ENCODE measurements around the gene JPT1.
A peak's percentile ranks its signal among the peaks of the same experiment; 100 is the strongest.
"Not testable (repeated sequence)": the region's sequence is repeated elsewhere in the genome, so short reads cannot be mapped to it uniquely, and the experiment has no call there.

The JPT1 gene

DNA sequence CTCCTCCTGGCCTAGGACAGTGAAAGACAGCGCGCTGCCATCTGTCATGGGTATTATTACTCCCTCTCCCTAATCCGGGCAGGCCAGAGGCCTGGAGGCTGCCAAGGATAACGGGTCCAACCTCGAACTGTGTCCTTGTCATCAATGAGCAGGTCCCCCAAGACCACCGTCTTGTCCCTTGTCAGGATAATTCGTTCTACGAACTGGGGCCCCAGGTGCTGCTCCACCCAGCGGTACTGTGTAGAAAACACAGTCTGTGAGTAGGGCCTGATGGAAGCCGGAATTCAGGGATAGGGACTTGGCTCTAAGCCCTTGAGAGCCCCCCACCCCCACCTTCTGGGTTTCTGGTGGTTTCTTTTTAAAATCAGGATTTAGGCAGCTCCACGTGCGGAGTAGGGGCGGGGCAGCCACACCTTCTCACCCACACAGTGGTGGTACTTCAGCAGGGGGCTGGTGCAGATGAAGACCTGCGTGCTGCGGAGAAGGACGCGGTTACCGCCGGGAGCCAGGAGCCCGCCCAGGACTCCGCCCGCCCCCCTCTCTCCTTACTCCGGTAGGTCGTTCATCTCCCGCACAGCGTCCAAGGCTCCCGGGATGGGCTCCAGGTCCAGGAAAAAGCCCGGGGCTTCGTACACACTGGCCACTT is 23.6 kb downstream of the JPT1 start:
- peaks cover 28% of the 10 kb centered on the region for H3K4me1 Mint-ChIP-seq (ENCODE audit: low read depth)
- no peaks in the 10 kb centered on the region for H3K27me3 Mint-ChIP-seq
- H3K27ac Mint-ChIP-seq = peak overlapping the region; percentile 85
- H3K9me3 Mint-ChIP-seq = no peaks in the 10 kb centered on the region
- H3K36me3 Mint-ChIP-seq (ENCODE audit: low read depth) = peaks cover 53% of the 10 kb centered on the region
- intact Hi-C loops (cut with micrococcal nuclease) = loop anchor here (2.0 kb wide), 1 partner anchor 16 kb away; no protein-coding TSS in a partner anchor
- peak overlapping the region; percentile 85 for H3K4me3 Mint-ChIP-seq

DNA sequence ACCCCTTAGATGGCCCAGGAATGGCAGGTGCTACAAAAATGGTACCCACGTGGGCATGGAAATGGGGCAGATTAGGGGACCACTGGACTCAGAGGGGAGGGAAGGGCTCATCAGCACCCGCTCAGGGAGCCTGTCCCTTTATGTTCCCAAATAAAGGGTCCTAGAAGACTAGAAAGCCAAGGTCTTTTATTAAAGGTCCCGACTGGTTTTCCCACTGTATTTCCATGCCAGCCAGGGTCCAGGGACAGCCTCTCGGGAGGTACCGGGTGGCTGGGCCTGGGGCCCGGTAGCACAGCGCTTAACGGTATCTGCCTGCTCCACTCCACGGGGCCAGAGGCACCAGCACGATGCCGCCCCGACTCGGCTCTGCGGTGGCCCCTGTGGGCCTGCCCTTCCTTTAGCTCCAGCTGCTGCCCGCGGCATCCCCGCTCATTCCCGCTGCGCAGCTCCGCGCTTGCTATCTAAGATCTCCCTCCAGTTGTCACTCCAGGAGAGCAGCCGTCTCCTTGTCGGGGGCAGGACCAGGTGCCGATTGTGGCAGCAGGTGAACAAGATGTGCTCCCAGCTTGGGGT is 24.2 kb downstream of the JPT1 start:
- Mint-ChIP-seq H3K9me3 (no peaks in the 10 kb centered on the region), H3K4me3 (peak overlapping the region; percentile 85), H3K4me1 (ENCODE audit: low read depth) (peaks cover 34% of the 10 kb centered on the region), H3K27ac (peak overlapping the region; percentile 85), H3K36me3 (ENCODE audit: low read depth) (peaks cover 49% of the 10 kb centered on the region), H3K27me3 (no peaks in the 10 kb centered on the region)
- intact Hi-C loops (cut with micrococcal nuclease) = loop anchor here (2.0 kb wide), 1 partner anchor 15 kb away; no protein-coding TSS in a partner anchor

GRCh38 chr17:75129576-75129975 is 24.7 kb downstream of the JPT1 start:
- no peaks in the 10 kb centered on the region for H3K27me3 Mint-ChIP-seq
- intact Hi-C loops (cut with micrococcal nuclease) = no loop called here
- peak overlapping the region; percentile 59 for H3K27ac Mint-ChIP-seq
- peaks cover 39% of the 10 kb centered on the region for H3K4me1 Mint-ChIP-seq (ENCODE audit: low read depth)
- H3K9me3 Mint-ChIP-seq = no peaks in the 10 kb centered on the region
- H3K36me3 Mint-ChIP-seq (ENCODE audit: low read depth) = peaks cover 47% of the 10 kb centered on the region
- no peak overlapping the region for H3K4me3 Mint-ChIP-seq

DNA sequence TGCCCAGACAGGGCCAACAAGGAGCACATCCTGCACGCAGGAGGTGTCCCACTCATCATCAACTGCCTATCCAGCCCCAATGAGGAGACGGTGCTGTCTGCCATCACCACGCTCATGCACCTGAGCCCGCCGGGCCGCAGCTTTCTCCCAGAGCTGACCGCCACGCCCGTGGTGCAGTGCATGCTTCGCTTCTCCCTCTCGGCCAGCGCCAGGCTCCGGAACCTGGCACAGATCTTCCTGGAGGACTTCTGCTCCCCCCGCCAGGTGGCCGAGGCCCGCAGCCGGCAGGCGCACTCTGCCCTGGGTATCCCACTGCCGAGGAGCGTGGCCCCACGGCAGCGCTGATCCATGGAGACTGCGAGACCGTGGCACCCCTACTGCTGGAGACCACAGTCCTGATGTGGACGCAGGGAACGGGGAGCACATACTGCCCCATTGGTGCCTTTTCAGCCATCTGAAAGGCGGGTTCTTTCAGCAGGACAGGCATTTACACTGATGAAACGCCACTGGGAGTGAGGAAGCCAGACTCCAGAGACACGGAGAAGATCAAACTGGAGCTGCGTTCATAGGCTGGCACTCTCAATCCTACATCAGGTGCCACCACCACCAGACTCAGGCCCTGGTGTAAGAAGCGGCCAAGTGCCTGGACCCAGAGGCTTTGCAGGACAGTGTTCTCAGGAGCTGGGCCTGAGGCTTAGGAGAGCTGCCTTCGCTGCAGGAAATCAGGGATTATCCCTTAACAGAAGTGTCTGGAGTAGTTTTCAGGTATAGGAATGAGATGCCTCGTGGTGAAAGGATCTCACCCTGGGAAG is 25.4 kb downstream of the JPT1 start:
- no peak overlapping the region for H3K4me3 Mint-ChIP-seq
- H3K27me3 Mint-ChIP-seq = no peaks in the 10 kb centered on the region
- peak overlapping the region; percentile 59 for H3K27ac Mint-ChIP-seq
- peaks cover 40% of the 10 kb centered on the region for H3K36me3 Mint-ChIP-seq (ENCODE audit: low read depth)
- H3K9me3 Mint-ChIP-seq = no peaks in the 10 kb centered on the region
- peaks cover 46% of the 10 kb centered on the region for H3K4me1 Mint-ChIP-seq (ENCODE audit: low read depth)
- intact Hi-C loops (cut with micrococcal nuclease) = no loop called here

- intact Hi-C loops (cut with micrococcal nuclease); H3K27me3 Mint-ChIP-seq; H3K4me3 Mint-ChIP-seq; H3K27ac Mint-ChIP-seq; H3K9me3 Mint-ChIP-seq: not testable (repeated sequence)
- Mint-ChIP-seq H3K4me1 (ENCODE audit: low read depth) (peaks cover 49% of the 10 kb centered on the region), H3K36me3 (ENCODE audit: low read depth) (peaks cover 38% of the 10 kb centered on the region)
These were observed 26.4 kb downstream of the JPT1 start for GRCh38 chr17:75127936-75128335.

- no peaks in the 10 kb centered on the region for H3K9me3 Mint-ChIP-seq
- H3K4me3 Mint-ChIP-seq = no peak overlapping the region
- peaks cover 38% of the 10 kb centered on the region for H3K36me3 Mint-ChIP-seq (ENCODE audit: low read depth)
- intact Hi-C loops (cut with micrococcal nuclease) = no loop called here
- H3K27me3 Mint-ChIP-seq = no peaks in the 10 kb centered on the region
- H3K4me1 Mint-ChIP-seq (ENCODE audit: low read depth) = peaks cover 49% of the 10 kb centered on the region
- no peak overlapping the region for H3K27ac Mint-ChIP-seq
These were observed 27.4 kb downstream of the JPT1 start for GRCh38 chr17:75126954-75127353.

DNA sequence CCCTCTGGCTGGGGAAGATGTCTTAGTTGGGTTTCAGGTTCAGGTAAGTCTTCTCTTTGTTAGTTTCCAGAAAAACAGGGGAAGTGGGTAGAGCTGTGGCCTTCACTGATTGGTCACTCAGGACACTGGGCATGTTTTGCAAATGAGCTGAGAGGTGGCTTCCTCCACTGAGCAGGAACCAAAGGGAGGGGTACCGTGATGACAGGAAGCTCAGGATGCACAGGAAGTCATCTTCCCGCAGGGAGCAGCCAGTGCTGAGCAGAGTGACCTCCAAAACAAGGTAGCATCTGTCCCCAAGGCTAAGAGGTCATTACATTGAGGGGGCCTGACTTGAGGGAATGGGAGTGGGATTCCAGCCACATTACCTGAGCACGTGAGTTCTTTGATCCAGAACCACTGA is 28.3 kb downstream of the JPT1 start:
- H3K4me3 Mint-ChIP-seq = no peak overlapping the region
- H3K9me3 Mint-ChIP-seq = no peaks in the 10 kb centered on the region
- intact Hi-C loops (cut with micrococcal nuclease) = no loop called here
- no peaks in the 10 kb centered on the region for H3K27me3 Mint-ChIP-seq
- H3K27ac Mint-ChIP-seq = no peak overlapping the region
- peaks cover 47% of the 10 kb centered on the region for H3K36me3 Mint-ChIP-seq (ENCODE audit: low read depth)
- H3K4me1 Mint-ChIP-seq (ENCODE audit: low read depth) = peaks cover 58% of the 10 kb centered on the region

DNA sequence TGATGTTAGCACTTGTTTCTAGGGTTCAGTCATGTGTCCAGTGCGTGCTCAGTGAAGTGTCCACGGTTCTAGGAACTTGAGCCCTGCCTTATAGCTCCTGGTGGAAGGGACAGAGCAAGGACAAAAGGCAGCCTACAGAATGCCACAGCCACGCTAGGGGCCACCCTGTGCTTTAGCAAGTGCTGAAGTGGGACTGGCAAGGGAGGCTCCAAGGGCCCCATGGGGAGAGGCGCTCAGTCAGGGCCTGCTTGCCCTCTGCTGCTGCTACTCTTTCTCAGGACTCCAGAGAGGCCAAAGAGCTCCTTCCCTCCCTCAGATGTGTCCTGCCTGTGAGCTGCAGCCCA is 29.5 kb downstream of the JPT1 start:
- Mint-ChIP-seq H3K4me1 (ENCODE audit: low read depth) (peaks cover 60% of the 10 kb centered on the region), H3K4me3 (no peak overlapping the region), H3K27me3 (no peaks in the 10 kb centered on the region), H3K36me3 (ENCODE audit: low read depth) (peaks cover 45% of the 10 kb centered on the region), H3K9me3 (no peaks in the 10 kb centered on the region), H3K27ac (peak overlapping the region; percentile 72)
- intact Hi-C loops (cut with micrococcal nuclease) = no loop called here

DNA sequence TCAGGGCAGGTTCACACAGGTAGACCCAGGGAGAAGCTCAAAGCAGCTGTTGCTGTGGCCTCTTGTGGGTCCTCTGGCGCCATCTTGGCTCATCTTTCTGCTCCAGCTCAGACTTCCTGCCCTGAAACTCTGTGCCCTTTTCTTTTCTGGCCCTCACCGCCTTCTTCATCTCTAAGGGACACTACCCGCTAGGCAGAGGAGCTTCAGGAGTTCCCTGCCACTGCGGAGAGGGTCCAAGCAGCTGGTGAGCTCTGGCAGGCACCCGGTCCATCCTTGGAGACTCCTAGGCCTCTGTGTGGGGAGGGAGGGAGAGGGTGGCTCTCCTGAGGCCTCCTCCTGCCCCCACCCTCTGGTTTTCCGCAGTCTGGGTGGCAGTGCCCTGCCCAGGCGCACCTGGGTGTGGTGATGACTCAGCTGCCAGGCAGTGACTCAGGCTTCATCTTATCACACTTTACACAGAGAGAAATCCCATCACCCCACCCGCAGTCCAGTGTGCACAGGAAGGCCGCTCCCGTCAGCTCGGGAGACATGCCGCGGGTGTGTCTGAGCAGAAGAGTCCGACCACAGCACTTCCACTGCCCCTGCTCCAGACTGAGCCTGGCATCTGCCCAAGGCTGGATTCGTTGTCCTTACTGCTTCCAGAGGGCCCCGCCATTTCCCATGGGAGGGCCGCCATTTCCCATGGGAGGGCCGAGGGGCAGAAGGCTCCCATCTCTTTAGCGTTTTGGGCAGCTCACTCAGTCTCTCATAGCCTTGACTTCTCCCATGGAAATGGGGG is 30.1 kb downstream of the JPT1 start:
- H3K4me1 Mint-ChIP-seq (ENCODE audit: low read depth) = peaks cover 58% of the 10 kb centered on the region
- H3K4me3 Mint-ChIP-seq = no peak overlapping the region
- H3K27me3 Mint-ChIP-seq = no peaks in the 10 kb centered on the region
- peak overlapping the region; percentile 72 for H3K27ac Mint-ChIP-seq
- peaks cover 41% of the 10 kb centered on the region for H3K36me3 Mint-ChIP-seq (ENCODE audit: low read depth)
- intact Hi-C loops (cut with micrococcal nuclease) = no loop called here
- H3K9me3 Mint-ChIP-seq = no peaks in the 10 kb centered on the region

- intact Hi-C loops (cut with micrococcal nuclease) = loop anchor here (5.0 kb wide), 1 partner anchor 34 kb away; the partner anchor contains the start of gene JPT1
- peaks cover 75% of the 10 kb centered on the region for H3K36me3 Mint-ChIP-seq (ENCODE audit: low read depth)
- no peaks in the 10 kb centered on the region for H3K9me3 Mint-ChIP-seq
- no peaks in the 10 kb centered on the region for H3K27me3 Mint-ChIP-seq
- no peak overlapping the region for H3K4me3 Mint-ChIP-seq
- H3K4me1 Mint-ChIP-seq (ENCODE audit: low read depth) = peaks cover 78% of the 10 kb centered on the region
- peak overlapping the region; percentile 55 for H3K27ac Mint-ChIP-seq
These were observed 36.0 kb downstream of the JPT1 start for GRCh38 chr17:75118307-75118706.

DNA sequence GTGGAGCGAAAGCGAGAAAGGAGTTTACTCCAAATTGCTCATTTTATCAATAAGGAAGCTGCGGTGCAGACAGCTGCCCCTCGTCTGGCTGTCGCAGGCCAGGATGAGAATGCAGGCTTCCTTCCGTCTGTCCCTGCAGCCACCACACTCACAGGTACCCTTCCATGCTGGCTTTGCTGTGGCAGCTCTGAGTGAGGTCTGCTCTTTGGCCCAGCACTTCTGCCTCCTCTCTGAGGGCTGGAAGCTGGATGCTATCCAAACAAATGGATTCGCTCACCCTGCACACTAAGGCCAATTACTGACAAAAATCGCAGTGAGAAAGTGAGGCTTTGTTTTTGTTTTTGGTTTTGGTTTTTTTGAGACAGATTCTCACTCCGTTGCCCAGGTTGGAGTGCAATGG is 37.6 kb downstream of the JPT1 start:
- Mint-ChIP-seq H3K9me3 (no peaks in the 10 kb centered on the region), H3K27ac (no peak overlapping the region), H3K36me3 (ENCODE audit: low read depth) (peaks cover 83% of the 10 kb centered on the region), H3K4me3 (no peak overlapping the region), H3K4me1 (ENCODE audit: low read depth) (peaks cover 83% of the 10 kb centered on the region), H3K27me3 (no peaks in the 10 kb centered on the region)
- intact Hi-C loops (cut with micrococcal nuclease) = loop anchor here (5.0 kb wide), 1 partner anchor 36 kb away; the partner anchor contains the start of gene JPT1

GRCh38 chr17:75115555-75115954 is 38.8 kb downstream of the JPT1 start:
- Mint-ChIP-seq H3K9me3 (no peaks in the 10 kb centered on the region), H3K27ac (peak overlapping the region; percentile 90), H3K4me1 (ENCODE audit: low read depth) (peaks cover 82% of the 10 kb centered on the region), H3K36me3 (ENCODE audit: low read depth) (peaks cover 73% of the 10 kb centered on the region), H3K27me3 (no peaks in the 10 kb centered on the region), H3K4me3 (no peak overlapping the region)
- intact Hi-C loops (cut with micrococcal nuclease) = loop anchor here (2.0 to 5.0 kb wide), 2 partner anchors 15 to 37 kb away; partner anchors contain the start of genes JPT1 and NT5C

GRCh38 chr17:75114552-75115314 is 39.6 kb downstream of the JPT1 start:
- Mint-ChIP-seq H3K9me3 (no peaks in the 10 kb centered on the region), H3K27ac (peak overlapping the region; percentile 90), H3K36me3 (ENCODE audit: low read depth) (peaks cover 66% of the 10 kb centered on the region), H3K4me1 (ENCODE audit: low read depth) (peaks cover 78% of the 10 kb centered on the region), H3K4me3 (peak overlapping the region; percentile 76), H3K27me3 (no peaks in the 10 kb centered on the region)
- intact Hi-C loops (cut with micrococcal nuclease) = loop anchor here (1.0 to 5.0 kb wide), 4 partner anchors 16 to 58 kb away; partner anchors contain the start of genes JPT1 and NT5C
